ENCODE data around the gene JRKL. TPM values are rescaled to one million over a fixed set of nuclear protein-coding genes. Genes with fewer than 3 reads are reported as not detected.

The JRKL gene
- total and polyA plus RNA-seq, 12 donors: 0.87 to 12.4 (median 4.6) TPM

DNA sequence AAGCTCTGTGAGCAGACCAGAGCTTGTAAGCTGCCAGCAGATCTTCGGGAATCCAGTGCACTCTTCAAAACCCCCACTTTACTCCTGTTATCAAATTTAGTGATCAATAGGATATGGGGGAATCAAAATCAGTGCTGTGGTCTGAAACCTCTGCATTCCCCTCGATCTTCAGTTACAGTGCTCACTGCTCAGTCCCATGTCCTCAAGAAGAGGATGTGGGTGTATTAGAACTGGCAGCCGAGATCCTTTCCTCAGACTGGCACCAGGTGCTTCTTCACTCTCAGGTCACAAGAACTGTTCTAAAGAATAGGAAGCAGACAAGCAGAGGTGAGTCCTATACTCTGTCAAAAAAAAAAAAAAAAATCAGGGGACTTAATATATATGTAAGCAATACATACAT, 31.5 kb upstream of the JRKL start:
- intact Hi-C loops (cut with DNase I): no loop called here
- Histone ChIP-seq H3K9me3 (replicated peaks in 1 of 3) (no peaks in the 10 kb centered on the region), H3K27me3 (no peaks in the 10 kb centered on the region), H3K4me3 (no peak overlapping the region), H3K4me1 (replicated peaks in 1 of 2) (no peaks in the 10 kb centered on the region), H3K27ac (no peak overlapping the region), H3K36me3 (replicated peaks in 1 of 2) (peaks cover 0 to 16% of the 10 kb centered on the region in 2 donors)
- no peak for DNase-seq
- no peak for TF ChIP-seq POLR2A (IDR thresholded peaks at IDR 0.05)
- no peak for TF ChIP-seq CTCF (IDR thresholded peaks at IDR 0.05)
- WGBS, 4 donors: 86 to 100% (median 94%) methylated on average over 3 of the region's 3 CpGs

DNA sequence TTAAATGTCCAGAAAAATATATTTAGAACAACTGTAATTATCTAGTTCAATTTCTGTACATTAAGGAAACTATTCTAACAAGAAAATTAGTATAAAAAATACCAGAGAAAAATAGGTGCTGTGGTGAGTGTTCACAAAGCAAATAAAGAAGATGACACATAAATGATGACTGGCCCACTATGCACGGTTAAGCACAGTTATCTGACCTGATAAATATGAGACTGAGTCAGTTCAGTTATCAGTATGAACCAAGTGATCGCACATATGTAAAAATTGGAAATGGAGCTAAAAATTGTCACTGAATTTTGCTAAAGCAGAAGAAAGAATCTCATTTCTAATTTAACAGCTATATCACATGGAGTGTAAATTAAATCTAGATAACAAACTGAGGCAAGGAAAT, 28.0 kb upstream of the JRKL start:
- no peaks in the 10 kb centered on the region for H3K27me3 ChIP-seq
- no peak overlapping the region for H3K4me3 ChIP-seq
- H3K27ac ChIP-seq: no peak overlapping the region
- no peaks in the 10 kb centered on the region for H3K4me1 ChIP-seq (replicated peaks in 1 of 2)
- DNase-seq: no peak
- intact Hi-C loops (cut with DNase I): no loop called here
- H3K9me3 ChIP-seq (replicated peaks in 1 of 3): no peaks in the 10 kb centered on the region
- H3K36me3 ChIP-seq (replicated peaks in 1 of 2): peaks cover 0 to 24% of the 10 kb centered on the region in 2 donors
- 43 to 52% (median 49%) methylated on average over 2 of the region's 2 CpGs for WGBS, 4 donors
- TF ChIP-seq POLR2A (IDR thresholded peaks at IDR 0.05): no peak
- TF ChIP-seq CTCF (IDR thresholded peaks at IDR 0.05): no peak

GRCh38 chr11:96365493-96365892, 24.3 kb upstream of the JRKL start:
- H3K9me3 ChIP-seq (replicated peaks in 1 of 3): peaks cover 0 to 4% (median 0%) of the 10 kb centered on the region in 3 donors
- WGBS, 4 donors: 69 to 94% (median 92%) methylated on average over 1 of the region's 1 CpG
- no peaks in the 10 kb centered on the region for H3K4me1 ChIP-seq (replicated peaks in 1 of 2)
- intact Hi-C loops (cut with DNase I): no loop called here
- no peak for DNase-seq
- peaks cover 0 to 8% of the 10 kb centered on the region in 2 donors for H3K36me3 ChIP-seq (replicated peaks in 1 of 2)
- no peak for TF ChIP-seq CTCF (IDR thresholded peaks at IDR 0.05)
- no peak for TF ChIP-seq POLR2A (IDR thresholded peaks at IDR 0.05)
- H3K27me3 ChIP-seq: no peaks in the 10 kb centered on the region
- H3K4me3 ChIP-seq: no peak overlapping the region
- H3K27ac ChIP-seq: no peak overlapping the region

GRCh38 chr11:96366024-96366423, 23.8 kb upstream of the JRKL start:
- H3K27me3 ChIP-seq: no peaks in the 10 kb centered on the region
- H3K4me3 ChIP-seq: no peak overlapping the region
- peaks cover 0 to 8% of the 10 kb centered on the region in 2 donors for H3K36me3 ChIP-seq (replicated peaks in 1 of 2)
- no peak for DNase-seq
- 86 to 100% (median 94%) methylated on average over 1 of the region's 1 CpG for WGBS, 4 donors
- H3K9me3 ChIP-seq (replicated peaks in 1 of 3): peaks cover 0 to 4% (median 0%) of the 10 kb centered on the region in 3 donors
- TF ChIP-seq CTCF (IDR thresholded peaks at IDR 0.05) (no peak), POLR2A (IDR thresholded peaks at IDR 0.05) (no peak)
- no peak overlapping the region for H3K27ac ChIP-seq
- H3K4me1 ChIP-seq (replicated peaks in 1 of 2): no peaks in the 10 kb centered on the region
- intact Hi-C loops (cut with DNase I): no loop called here

Data from adrenal gland (tissue), 12 donors.